ENCODE results near the gene ZGLP1. TPM values are rescaled to one million over a fixed set of nuclear protein-coding genes. Genes with fewer than 3 reads are reported as not detected.
"Not testable (repeated sequence)": the region's sequence is repeated elsewhere in the genome, so short reads cannot be mapped to it uniquely, and the experiment has no call there.

The ZGLP1 gene
- total RNA-seq, 1 donor from 2014 or later, result not detected

DNA sequence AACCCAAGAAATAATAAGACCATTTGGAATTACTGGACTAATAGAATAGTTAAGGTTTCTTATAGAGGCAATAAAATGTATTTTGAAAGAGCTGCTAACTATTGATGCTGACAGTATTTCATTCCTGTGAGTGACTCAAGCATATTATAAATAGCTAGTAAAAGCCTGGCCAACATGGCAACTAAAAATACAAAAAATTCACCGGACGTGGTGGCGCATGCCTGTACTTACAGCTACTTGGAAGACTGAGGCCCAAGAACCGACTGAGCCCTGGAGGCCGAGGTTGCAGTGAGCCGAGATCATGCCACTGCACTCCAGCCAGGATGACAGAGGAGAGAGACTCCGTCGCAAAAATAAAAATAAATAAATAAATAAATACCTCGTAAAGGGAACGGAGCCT lies 35.2 kb upstream of the ZGLP1 start:
- TF ChIP-seq, protein P1, sequence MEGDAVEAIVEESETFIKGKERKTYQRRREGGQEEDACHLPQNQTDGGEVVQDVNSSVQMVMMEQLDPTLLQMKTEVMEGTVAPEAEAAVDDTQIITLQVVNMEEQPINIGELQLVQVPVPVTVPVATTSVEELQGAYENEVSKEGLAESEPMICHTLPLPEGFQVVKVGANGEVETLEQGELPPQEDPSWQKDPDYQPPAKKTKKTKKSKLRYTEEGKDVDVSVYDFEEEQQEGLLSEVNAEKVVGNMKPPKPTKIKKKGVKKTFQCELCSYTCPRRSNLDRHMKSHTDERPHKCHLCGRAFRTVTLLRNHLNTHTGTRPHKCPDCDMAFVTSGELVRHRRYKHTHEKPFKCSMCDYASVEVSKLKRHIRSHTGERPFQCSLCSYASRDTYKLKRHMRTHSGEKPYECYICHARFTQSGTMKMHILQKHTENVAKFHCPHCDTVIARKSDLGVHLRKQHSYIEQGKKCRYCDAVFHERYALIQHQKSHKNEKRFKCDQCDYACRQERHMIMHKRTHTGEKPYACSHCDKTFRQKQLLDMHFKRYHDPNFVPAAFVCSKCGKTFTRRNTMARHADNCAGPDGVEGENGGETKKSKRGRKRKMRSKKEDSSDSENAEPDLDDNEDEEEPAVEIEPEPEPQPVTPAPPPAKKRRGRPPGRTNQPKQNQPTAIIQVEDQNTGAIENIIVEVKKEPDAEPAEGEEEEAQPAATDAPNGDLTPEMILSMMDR (IDR thresholded peaks at IDR 0.05), result no peak
- H3K4me1 ChIP-seq, result no peaks in the 10 kb centered on the region
- H3K27ac ChIP-seq, result peak overlapping the region; percentile 50 to 67
- H3K36me3 ChIP-seq, result no peaks in the 10 kb centered on the region
- intact Hi-C loops (cut with DNase I), result no loop called here
- no peaks in the 10 kb centered on the region for H3K27me3 ChIP-seq
- H3K9me3 ChIP-seq, result no peaks in the 10 kb centered on the region
- H3K4me3 ChIP-seq, result no peak overlapping the region
- DNase-seq (ENCODE audit: low spot score in 2 of 2), result no peak

- Histone ChIP-seq H3K36me3 (no peaks in the 10 kb centered on the region), H3K9me3 (no peaks in the 10 kb centered on the region), H3K4me3 (no peak overlapping the region), H3K27ac (no peak overlapping the region), H3K4me1 (no peaks in the 10 kb centered on the region), H3K27me3 (no peaks in the 10 kb centered on the region)
- TF ChIP-seq, protein P1 (IDR thresholded peaks at IDR 0.05), result no peak
- no peak for DNase-seq (ENCODE audit: low spot score in 2 of 2)
- intact Hi-C loops (cut with DNase I), result no loop called here
These were observed 33.9 kb upstream of the ZGLP1 start for GRCh38 chr19:10343495-10343894.

- Histone ChIP-seq H3K4me3 (no peak overlapping the region), H3K27ac (no peak overlapping the region), H3K9me3 (no peaks in the 10 kb centered on the region), H3K27me3 (no peaks in the 10 kb centered on the region), H3K4me1 (no peaks in the 10 kb centered on the region), H3K36me3 (no peaks in the 10 kb centered on the region)
- DNase-seq (ENCODE audit: low spot score in 2 of 2), result no peak
- intact Hi-C loops (cut with DNase I), result loop anchor here (10.0 kb wide), 1 partner anchor 215 kb away; no protein-coding TSS in a partner anchor
- TF ChIP-seq, protein P1 (IDR thresholded peaks at IDR 0.05), result no peak
These were observed 30.4 kb upstream of the ZGLP1 start for GRCh38 chr19:10339977-10340376.

DNA sequence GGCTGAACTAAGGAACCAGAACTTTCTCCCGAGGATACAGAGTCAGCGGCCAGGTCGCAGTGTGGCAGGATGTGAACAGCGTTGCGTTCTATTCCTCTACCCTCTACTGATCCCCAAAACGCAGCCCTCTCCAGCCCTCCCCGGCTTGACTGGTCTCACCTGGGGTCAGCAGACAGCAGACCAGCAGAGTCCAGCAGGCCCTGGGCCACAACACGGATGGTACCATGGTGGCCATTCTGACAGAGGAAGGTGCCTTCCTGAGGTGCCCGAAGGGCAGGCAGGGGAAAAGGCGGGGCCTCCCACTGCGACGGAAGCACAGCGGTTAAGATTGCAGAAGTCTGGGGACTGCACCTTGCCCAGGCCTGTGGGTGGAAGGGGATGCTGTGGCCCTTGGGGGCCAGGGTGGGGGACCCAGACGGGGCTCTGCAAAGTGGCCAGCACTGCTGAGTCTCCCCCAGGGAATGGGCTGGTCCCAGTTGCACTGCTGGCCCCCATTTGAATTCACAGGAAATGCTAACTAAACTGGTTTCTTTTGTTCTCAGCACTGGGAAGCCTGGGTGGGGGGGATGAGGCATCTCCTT lies 29.9 kb upstream of the ZGLP1 start, which contains the start of gene ICAM3:
Gene ICAM3 (minus strand): TSS at position 245 of the 581 bp plus-strand sequence. CDS start 10 bp downstream, at position 235.
- Histone ChIP-seq H3K9me3 (no peaks in the 10 kb centered on the region), H3K36me3 (no peaks in the 10 kb centered on the region), H3K4me1 (no peaks in the 10 kb centered on the region), H3K27me3 (no peaks in the 10 kb centered on the region), H3K4me3 (no peak within 1 kb of the TSS), H3K27ac (no peak within 1 kb of the TSS)
- intact Hi-C loops (cut with DNase I), result loop anchor here (10.0 kb wide), 1 partner anchor 215 kb away; no protein-coding TSS in a partner anchor
- TF ChIP-seq, protein P1 (IDR thresholded peaks at IDR 0.05), result no peak
- no peak for DNase-seq (ENCODE audit: low spot score in 2 of 2)

GRCh38 chr19:10338940-10339339 lies 29.3 kb upstream of the ZGLP1 start:
- no peaks in the 10 kb centered on the region for H3K9me3 ChIP-seq
- H3K27ac ChIP-seq, result no peak overlapping the region
- no peak for DNase-seq (ENCODE audit: low spot score in 2 of 2)
- H3K27me3 ChIP-seq, result no peaks in the 10 kb centered on the region
- TF ChIP-seq, protein P1 (IDR thresholded peaks at IDR 0.05), result no peak
- no peaks in the 10 kb centered on the region for H3K36me3 ChIP-seq
- no peaks in the 10 kb centered on the region for H3K4me1 ChIP-seq
- intact Hi-C loops (cut with DNase I), result loop anchor here (10.0 kb wide), 1 partner anchor 214 kb away; no protein-coding TSS in a partner anchor
- no peak overlapping the region for H3K4me3 ChIP-seq

DNA sequence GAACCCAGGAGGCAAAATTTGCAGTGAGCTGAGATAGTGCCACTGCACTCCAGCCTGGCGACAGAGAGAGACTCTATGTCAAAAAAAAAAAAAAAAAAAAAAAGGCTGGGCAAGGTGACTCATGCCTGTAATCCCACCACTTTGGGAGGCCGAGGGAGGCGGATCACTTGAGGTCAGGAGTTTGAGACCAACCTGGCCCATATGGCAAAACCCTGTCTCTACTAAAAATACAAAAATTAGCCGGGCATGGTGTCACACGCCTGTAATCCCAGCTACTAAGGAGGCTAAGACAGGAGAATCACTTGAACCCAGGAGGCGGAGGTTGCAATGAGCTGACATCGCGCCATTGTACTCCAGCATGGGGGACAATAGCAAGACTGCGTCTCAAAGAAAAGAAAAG lies 27.1 kb upstream of the ZGLP1 start:
- not testable (repeated sequence) for H3K4me3 ChIP-seq, H3K27me3 ChIP-seq

More for the DNA sequence above, 27.1 kb upstream of the ZGLP1 start:
- not testable (repeated sequence) for H3K36me3 ChIP-seq; H3K4me1 ChIP-seq; H3K9me3 ChIP-seq; H3K27ac ChIP-seq; DNase-seq (ENCODE audit: low spot score in 2 of 2)
- intact Hi-C loops (cut with DNase I), result loop anchor here (10.0 kb wide), 1 partner anchor 212 kb away; no protein-coding TSS in a partner anchor
